Retinal pigment epithelial cell (primary cell): ENCODE data around the gene MSH4.

Source experiments
- DNase-seq: peaks from one replicate; pipeline ENCODE4 v3.0.0-alpha.2; 2010; ENCODE audit warnings: low read depth
- H3K4me3 ChIP-seq: 2 replicates; pipeline ENCODE4 v1.5.1; 2011; ENCODE audit warnings: mild to moderate bottlenecking, low read length, control low read depth, moderate library complexity
- CTCF ChIP-seq: conservative IDR thresholded peaks from 2 replicates; pipeline ENCODE4 v1.5.1; 2011; ENCODE audit warnings: low read depth, low read length, control low read depth, inconsistent platforms

The MSH4 gene

GRCh38 chr1:75845576-75845975 lies 48.9 kb downstream of the MSH4 start:
- no peak overlapping the region for H3K4me3 ChIP-seq
- TF ChIP-seq CTCF = no peak
- DNase-seq = no peak

- TF ChIP-seq CTCF = no peak
- H3K4me3 ChIP-seq = no peak overlapping the region
- DNase-seq = no peak
These were observed 58.3 kb downstream of the MSH4 start for GRCh38 chr1:75855010-75855409.

- no peak for TF ChIP-seq CTCF
- DNase-seq = no peak
- no peak overlapping the region for H3K4me3 ChIP-seq
These were observed 59.1 kb downstream of the MSH4 start for GRCh38 chr1:75855734-75856133.

- no peak for TF ChIP-seq CTCF
- no peak for DNase-seq
- H3K4me3 ChIP-seq = no peak overlapping the region
These were observed 65.1 kb downstream of the MSH4 start for GRCh38 chr1:75861831-75862230.

- no peak for DNase-seq
- TF ChIP-seq CTCF = no peak
- H3K4me3 ChIP-seq = no peak overlapping the region
These were observed 74.3 kb downstream of the MSH4 start for GRCh38 chr1:75870951-75871350.

- DNase-seq = peak; percentile 22
- TF ChIP-seq CTCF = no peak
- no peak overlapping the region for H3K4me3 ChIP-seq
These were observed 83.3 kb downstream of the MSH4 start for GRCh38 chr1:75879985-75880384.

GRCh38 chr1:75884437-75884836 lies 87.8 kb downstream of the MSH4 start:
- TF ChIP-seq CTCF = no peak
- no peak overlapping the region for H3K4me3 ChIP-seq

More at GRCh38 chr1:75884437-75884836, 87.8 kb downstream of the MSH4 start:
- DNase-seq = no peak
